IMR-90 (cell line): Measurements from ENCODE around the gene RAB11FIP3.

Source experiments
- CTCF ChIP-seq: conservative IDR thresholded peaks from 2 replicates; pipeline ENCODE4 v1.5.1; 2012; ENCODE audit warnings: mild to moderate bottlenecking, low read depth, low read length, improper control_type of control experiment
- MAZ ChIP-seq: IDR thresholded peaks from 2 replicates; pipeline ENCODE4 v1.6.1; 2012; ENCODE audit warnings: low read depth, mild to moderate bottlenecking, low read length, improper control_type of control experiment, moderate library complexity, borderline replicate concordance
- MXI1 ChIP-seq: IDR thresholded peaks from 2 replicates; pipeline ENCODE4 v1.6.1; 2012; ENCODE audit warnings: low read depth, mild to moderate bottlenecking, low read length, moderate library complexity, borderline replicate concordance
- NFE2L2 ChIP-seq: fragments of 150-350 bp; IDR thresholded peaks from 2 replicates; pipeline ENCODE4 v1.6.1; 2016; ENCODE audit warnings: low read depth, mild to moderate bottlenecking, low read length
- POLR2A ChIP-seq: IDR thresholded peaks from 2 replicates; pipeline ENCODE4 v1.6.1; 2012; ENCODE audit warnings: mild to moderate bottlenecking, low read depth, low read length
- RAD21 ChIP-seq: IDR thresholded peaks from 2 replicates; pipeline ENCODE4 v1.6.1; 2012; ENCODE audit warnings: low read length, improper control_type of control experiment
- RCOR1 ChIP-seq: IDR thresholded peaks from 2 replicates; pipeline ENCODE4 v1.6.1; 2012; ENCODE audit warnings: mild to moderate bottlenecking, low read length, improper control_type of control experiment; ENCODE audit not compliant: insufficient replicate concordance
- SMC3 ChIP-seq: fragments of 150-350 bp; IDR thresholded peaks from 2 replicates; pipeline ENCODE4 v1.6.1; 2016; ENCODE audit warnings: low read depth, mild to moderate bottlenecking, antibody characterized with exemption, low read length, moderate library complexity

GRCh38 chr16:507996-508395 lies 82.5 kb downstream of the RAB11FIP3 start:
- TF ChIP-seq MXI1 (no peak), CTCF (no peak), MAZ (no peak), SMC3 (no peak), RCOR1 (no peak), NFE2L2 (no peak), RAD21 (no peak), POLR2A (no peak)
